ENCODE measurements around the gene PHACTR4. TPM values are rescaled to one million over a fixed set of nuclear protein-coding genes. Genes with fewer than 3 reads are reported as not detected.
"Not testable (repeated sequence)": the region's sequence is repeated elsewhere in the genome, so short reads cannot be mapped to it uniquely, and the experiment has no call there.

Gene PHACTR4
- total and polyA plus RNA-seq, 2 of the 4 experiments (the other 2 are of a cell fraction): 7.5 to 15.0 TPM

DNA sequence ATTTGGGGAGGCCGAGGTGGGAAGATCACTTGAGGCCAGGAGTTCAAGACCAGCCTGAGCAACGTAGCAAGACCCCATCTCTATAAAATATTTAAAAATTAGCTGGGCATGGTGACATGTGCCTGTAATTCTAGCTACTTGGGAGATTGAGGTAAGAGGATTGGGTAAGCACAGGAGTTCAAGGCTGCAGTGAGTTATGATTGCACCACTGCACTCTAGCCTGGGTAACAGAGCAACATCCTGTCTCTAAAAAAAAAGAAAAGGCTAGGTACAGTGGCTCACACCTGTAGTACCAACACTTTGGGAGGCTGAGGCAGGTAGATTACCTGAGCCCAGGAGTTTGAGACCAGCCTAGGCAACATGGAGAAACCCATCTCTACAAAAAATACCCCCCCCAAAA lies 100.6 kb downstream of the PHACTR4 start:
- no peak overlapping the region for H3K27ac ChIP-seq (ENCODE audit: insufficient read depth, low read length)
- peaks cover 20% of the 10 kb centered on the region for H3K36me3 ChIP-seq (ENCODE audit: control insufficient read depth, insufficient read depth, low read length)
- H3K14ac ChIP-seq (replicated peaks; ENCODE audit: low read depth, low read length): no peak overlapping the region
- intact Hi-C loops (cut with micrococcal nuclease) (no loop called here), dilution Hi-C loops (cut with HindIII; ENCODE audit: low sequenced_read_pairs, unreplicated experiment) (no loop called here), in situ Hi-C loops (cut with MboI; ENCODE audit: low sequenced_read_pairs) (no loop called here)
- no peak overlapping the region for H4K91ac ChIP-seq (ENCODE audit: insufficient read depth, low read depth, low read length)
- H2BK5ac ChIP-seq (ENCODE audit: low read depth, low read length, poor library complexity, severe bottlenecking): no peak overlapping the region
- H3K27me3 ChIP-seq (ENCODE audit: control insufficient read depth, insufficient read depth, low read length): no peaks in the 10 kb centered on the region
- H2BK20ac ChIP-seq (ENCODE audit: low read depth, low read length): no peak overlapping the region
- no peak overlapping the region for H2BK120ac ChIP-seq (ENCODE audit: low read depth, low read length)
- H3K9me3 ChIP-seq (ENCODE audit: control insufficient read depth, insufficient read depth, low read length): no peaks in the 10 kb centered on the region
- DNase-seq (no peak), ATAC-seq (ENCODE audit: low read depth) (no peak)
- ChIA-PET POLR2A (ENCODE audit: unreplicated experiment) (no interaction called here), CTCF (no interaction called here)
- H2AK9ac ChIP-seq (replicated peaks; ENCODE audit: low read depth, low read length, poor library complexity): no peak overlapping the region
- H3K23ac ChIP-seq (ENCODE audit: low read depth, low read length): no peak overlapping the region
- H3K79me1 ChIP-seq (ENCODE audit: low read depth in 1 of 2, low read length in 2 of 2): no peaks in the 10 kb centered on the region
- no peak overlapping the region for H2AFZ ChIP-seq (replicated peaks; ENCODE audit: low read length, poor library complexity)
- no peak overlapping the region for H3K4me3 ChIP-seq (ENCODE audit: insufficient read depth, low read depth, low read length)
- H4K20me1 ChIP-seq (ENCODE audit: insufficient read depth, low read length): no peaks in the 10 kb centered on the region
- H4K8ac ChIP-seq (ENCODE audit: low read depth in 2 of 2, low read length in 2 of 2): no peak overlapping the region
- no peak overlapping the region for H3K4me2 ChIP-seq (ENCODE audit: low read depth, low read length)
- BruUV-seq (replicated peaks): no TSS peak
- H2AK5ac ChIP-seq (ENCODE audit: low read depth, low read length): no peak overlapping the region
- H4K5ac ChIP-seq (ENCODE audit: low read depth, low read length): no peak overlapping the region
- no peak overlapping the region for H3K18ac ChIP-seq (ENCODE audit: low read depth, low read length)
- no CpG with 5 or more reads among the region's 2 CpGs for WGBS, 2 experiments (ENCODE audit: extremely low coverage in 2 of 2, insufficient read length in 1 of 2)
- no peak overlapping the region for H3K56ac ChIP-seq (ENCODE audit: extremely low read depth, insufficient read depth, low read length)
- 0 out of 2 replicates have a peak, but pooled peaks cover 2% of the 10 kb centered on the region for H3K4me1 ChIP-seq (ENCODE audit: control insufficient read depth, insufficient read depth, low read length)
- no peak overlapping the region for H2BK15ac ChIP-seq (ENCODE audit: low read depth, low read length)
- H3K9me1 ChIP-seq (ENCODE audit: insufficient read depth, low read length): 0 out of 2 replicates have a peak, but pooled peaks cover 3% of the 10 kb centered on the region
- TF ChIP-seq RAD21 (IDR thresholded peaks at IDR 0.05; ENCODE audit: low read length) (no peak), CHD1 (IDR thresholded peaks at IDR 0.05; ENCODE audit: low read depth, low read length) (no peak), FOS (IDR thresholded peaks at IDR 0.05; ENCODE audit: low read depth, low read length) (no peak), RFX5 (IDR thresholded peaks at IDR 0.05; ENCODE audit: low read depth, low read length) (no peak)
- TF ChIP-seq, protein P1, sequence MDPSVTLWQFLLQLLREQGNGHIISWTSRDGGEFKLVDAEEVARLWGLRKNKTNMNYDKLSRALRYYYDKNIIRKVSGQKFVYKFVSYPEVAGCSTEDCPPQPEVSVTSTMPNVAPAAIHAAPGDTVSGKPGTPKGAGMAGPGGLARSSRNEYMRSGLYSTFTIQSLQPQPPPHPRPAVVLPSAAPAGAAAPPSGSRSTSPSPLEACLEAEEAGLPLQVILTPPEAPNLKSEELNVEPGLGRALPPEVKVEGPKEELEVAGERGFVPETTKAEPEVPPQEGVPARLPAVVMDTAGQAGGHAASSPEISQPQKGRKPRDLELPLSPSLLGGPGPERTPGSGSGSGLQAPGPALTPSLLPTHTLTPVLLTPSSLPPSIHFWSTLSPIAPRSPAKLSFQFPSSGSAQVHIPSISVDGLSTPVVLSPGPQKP (IDR thresholded peaks at IDR 0.05; ENCODE audit: borderline replicate concordance, low read depth, low read length): no peak
- H3K9ac ChIP-seq (ENCODE audit: low read depth, low read length): no peak overlapping the region
- no peak overlapping the region for H3K4ac ChIP-seq (ENCODE audit: low read depth, low read length)

DNA sequence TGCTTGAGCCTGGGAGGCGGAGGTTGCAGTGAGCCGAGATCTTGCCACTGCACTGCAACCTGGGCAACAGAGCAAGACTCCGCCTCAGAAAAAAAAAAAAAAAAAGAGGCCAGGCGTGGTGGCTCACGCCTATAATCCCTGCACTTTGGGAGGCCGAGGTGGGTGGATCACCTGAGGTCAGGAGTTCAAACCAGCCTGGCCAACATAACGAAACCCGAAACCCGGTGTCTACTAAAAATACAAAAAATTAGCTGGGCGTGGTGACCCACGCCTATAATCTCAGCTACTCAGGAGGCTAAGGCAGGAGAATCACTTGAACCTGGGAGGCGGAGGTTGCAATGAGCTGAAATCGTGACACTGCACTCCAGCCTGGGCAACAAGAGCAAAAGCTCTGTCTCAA lies 110.0 kb downstream of the PHACTR4 start:
- H3K9me3 ChIP-seq (ENCODE audit: control insufficient read depth, insufficient read depth, low read length); CTCF ChIA-PET; H2AK5ac ChIP-seq (ENCODE audit: low read depth, low read length); H3K56ac ChIP-seq (ENCODE audit: extremely low read depth, insufficient read depth, low read length); intact Hi-C loops (cut with micrococcal nuclease); H2BK5ac ChIP-seq (ENCODE audit: low read depth, low read length, poor library complexity, severe bottlenecking); H3K23ac ChIP-seq (ENCODE audit: low read depth, low read length); H4K20me1 ChIP-seq (ENCODE audit: insufficient read depth, low read length); ATAC-seq (ENCODE audit: low read depth); in situ Hi-C loops (cut with MboI; ENCODE audit: low sequenced_read_pairs); H3K27ac ChIP-seq (ENCODE audit: insufficient read depth, low read length); DNase-seq; H4K91ac ChIP-seq (ENCODE audit: insufficient read depth, low read depth, low read length); H3K18ac ChIP-seq (ENCODE audit: low read depth, low read length); H3K4me2 ChIP-seq (ENCODE audit: low read depth, low read length); H3K4ac ChIP-seq (ENCODE audit: low read depth, low read length); BruUV-seq (replicated peaks); H3K4me3 ChIP-seq (ENCODE audit: insufficient read depth, low read depth, low read length); H3K14ac ChIP-seq (replicated peaks; ENCODE audit: low read depth, low read length); H2AFZ ChIP-seq (replicated peaks; ENCODE audit: low read length, poor library complexity); dilution Hi-C loops (cut with HindIII; ENCODE audit: low sequenced_read_pairs, unreplicated experiment); H3K27me3 ChIP-seq (ENCODE audit: control insufficient read depth, insufficient read depth, low read length); H2BK20ac ChIP-seq (ENCODE audit: low read depth, low read length); H3K9me1 ChIP-seq (ENCODE audit: insufficient read depth, low read length); H2BK15ac ChIP-seq (ENCODE audit: low read depth, low read length); H2BK120ac ChIP-seq (ENCODE audit: low read depth, low read length); POLR2A ChIA-PET (ENCODE audit: unreplicated experiment); H2AK9ac ChIP-seq (replicated peaks; ENCODE audit: low read depth, low read length, poor library complexity); H3K4me1 ChIP-seq (ENCODE audit: control insufficient read depth, insufficient read depth, low read length); H4K5ac ChIP-seq (ENCODE audit: low read depth, low read length); H3K9ac ChIP-seq (ENCODE audit: low read depth, low read length); H4K8ac ChIP-seq (ENCODE audit: low read depth in 2 of 2, low read length in 2 of 2); H3K79me1 ChIP-seq (ENCODE audit: low read depth in 1 of 2, low read length in 2 of 2): not testable (repeated sequence)
- peaks cover 44% of the 10 kb centered on the region for H3K36me3 ChIP-seq (ENCODE audit: control insufficient read depth, insufficient read depth, low read length)
- 100% methylated on average over 2 of the region's 13 CpGs; no CpG with 5 or more reads in 1 of the 2 experiments for WGBS, 2 experiments (ENCODE audit: extremely low coverage in 2 of 2, insufficient read length in 1 of 2)
